ENCODE results near the gene ZDHHC7.

ZDHHC7 gene

DNA sequence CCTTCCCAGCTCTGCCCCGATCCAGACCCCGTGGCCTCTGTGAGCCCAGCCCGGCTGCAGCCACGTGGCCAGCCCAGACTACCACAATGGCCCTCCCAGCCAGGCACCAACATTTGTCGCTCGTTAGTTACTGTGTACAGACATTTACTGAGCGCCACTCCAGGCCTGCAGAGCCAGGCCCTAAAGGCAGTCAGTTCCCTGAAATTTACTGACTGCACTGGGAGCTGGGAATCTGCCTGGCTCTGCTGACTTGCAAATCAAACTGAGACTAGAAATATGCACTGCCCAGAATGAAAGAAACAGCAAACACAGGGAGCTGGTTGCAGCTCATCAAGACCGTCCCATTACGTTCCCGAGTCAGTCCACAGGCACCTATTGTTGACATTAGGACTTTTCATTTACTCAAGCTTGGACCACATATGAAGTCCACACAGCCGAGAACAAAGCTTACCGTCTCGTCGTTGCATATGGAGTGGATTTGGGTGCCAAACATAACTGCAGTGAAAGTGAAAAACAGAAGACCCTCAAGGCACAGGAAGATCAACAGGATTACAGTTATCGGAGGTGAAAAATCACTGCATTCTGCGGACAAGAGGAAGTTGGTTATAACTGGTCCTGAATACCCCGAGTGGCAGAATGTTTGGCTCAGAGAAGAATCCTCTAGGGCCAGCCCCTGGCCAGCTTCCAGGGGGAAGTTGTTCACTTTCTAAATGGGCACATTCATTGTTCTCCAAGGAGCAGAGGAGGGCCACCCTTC is 34.5 kb downstream of the ZDHHC7 start:
- in situ Hi-C loops (cut with HindIII; ENCODE audit: low pct_ligation_motif_present, low pct_unique_long_range_greater_than_20kb, low sequenced_read_pairs), result no loop called here
- no peak for DNase-seq

DNA sequence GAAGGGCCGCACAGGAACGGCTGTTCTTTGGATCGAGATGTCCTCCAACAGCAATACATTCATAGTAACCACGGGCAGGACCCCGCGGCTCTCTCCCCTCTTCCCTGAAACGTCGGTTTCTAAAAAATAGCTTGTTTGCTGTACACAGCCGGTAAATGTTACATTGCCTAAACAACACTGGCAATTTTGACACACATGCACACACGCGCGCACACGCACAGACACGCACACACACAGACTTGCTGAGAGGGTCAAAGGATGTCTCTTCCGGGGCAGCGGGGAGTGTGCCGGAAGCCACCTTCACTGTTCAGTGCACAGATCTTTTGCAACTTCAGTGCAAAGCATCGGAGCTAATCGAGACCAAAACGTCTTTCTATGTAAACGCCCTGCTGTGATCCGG is 35.8 kb downstream of the ZDHHC7 start:
- in situ Hi-C loops (cut with HindIII; ENCODE audit: low pct_ligation_motif_present, low pct_unique_long_range_greater_than_20kb, low sequenced_read_pairs), result no loop called here
- no peak for DNase-seq

DNA sequence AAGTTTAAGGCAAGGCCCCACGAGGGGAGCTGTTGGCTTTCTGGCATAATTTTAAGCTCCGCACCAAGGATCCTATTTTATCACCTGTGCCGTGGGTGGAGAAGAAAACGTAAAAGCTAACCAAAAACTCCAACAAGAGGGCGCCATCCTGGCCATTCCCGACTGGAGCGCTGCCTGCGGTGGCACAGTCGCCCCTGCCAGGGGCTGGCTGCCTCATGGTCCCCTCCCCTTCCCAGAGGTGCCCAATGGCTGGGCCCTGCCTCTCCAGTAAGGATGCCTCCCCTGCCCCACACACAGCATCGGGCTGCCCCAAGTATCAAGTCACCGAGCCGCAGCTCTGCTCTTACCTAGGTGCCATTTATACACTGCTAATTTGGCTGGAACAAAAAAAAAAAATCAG is 36.3 kb downstream of the ZDHHC7 start:
- no peak for DNase-seq
- in situ Hi-C loops (cut with HindIII; ENCODE audit: low pct_ligation_motif_present, low pct_unique_long_range_greater_than_20kb, low sequenced_read_pairs), result no loop called here

DNA sequence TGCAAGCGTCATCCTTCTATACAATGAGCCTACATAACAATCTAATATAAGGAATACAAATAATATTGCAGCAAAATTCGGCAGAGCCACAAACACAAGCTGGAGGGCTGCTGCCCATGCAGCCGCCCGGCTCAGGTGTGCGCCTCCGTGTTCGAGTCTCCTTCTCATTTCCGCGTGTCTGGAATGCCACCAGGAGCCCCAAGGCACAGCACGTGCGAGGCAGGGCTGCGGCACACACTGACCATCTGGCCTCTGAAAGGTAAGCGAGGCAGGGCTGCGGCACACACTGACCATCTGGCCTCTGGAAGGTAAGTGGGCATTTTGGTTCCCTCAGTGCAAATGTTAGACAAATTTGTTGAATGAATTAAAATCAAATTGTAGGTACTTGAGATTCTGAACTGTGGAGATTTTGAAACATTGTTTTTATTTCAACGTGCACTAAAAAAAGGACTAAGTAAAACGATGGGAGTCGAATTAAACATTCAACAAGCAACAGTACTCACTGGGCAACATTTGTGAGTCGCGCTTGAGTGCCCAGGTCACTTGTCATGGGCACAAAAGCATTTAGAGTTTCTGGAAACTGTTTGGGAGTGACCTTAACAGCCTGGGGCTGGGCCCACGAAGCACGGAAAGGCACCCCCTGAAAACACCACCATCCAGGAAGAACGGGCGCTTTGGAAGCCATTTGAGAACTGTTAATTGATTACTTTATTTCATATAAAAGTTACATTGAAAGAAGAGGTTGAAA is 37.4 kb downstream of the ZDHHC7 start:
- in situ Hi-C loops (cut with HindIII; ENCODE audit: low pct_ligation_motif_present, low pct_unique_long_range_greater_than_20kb, low sequenced_read_pairs), result loop anchor here (25.0 kb wide), 1 partner anchor 212 kb away; no protein-coding TSS in a partner anchor

DNA sequence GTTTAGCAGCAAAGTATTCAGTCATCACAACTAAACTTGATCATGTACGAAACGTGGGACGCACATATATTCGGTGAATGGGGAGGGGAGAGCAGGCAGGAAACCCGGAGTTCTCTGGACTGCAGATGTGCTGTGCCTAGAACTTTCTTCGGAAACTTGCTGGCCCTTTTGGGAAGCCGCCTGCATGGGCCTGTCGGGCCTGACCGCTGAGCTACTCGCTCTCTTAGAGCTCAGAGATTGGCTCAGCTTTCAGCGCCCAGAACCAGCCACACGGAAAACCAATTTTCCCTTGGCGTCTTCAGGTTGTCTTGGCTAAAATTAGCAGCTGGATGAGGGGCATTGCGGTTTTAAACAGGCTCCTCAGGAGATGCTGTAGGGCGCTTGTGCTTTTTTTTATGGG is 38.1 kb downstream of the ZDHHC7 start:
- in situ Hi-C loops (cut with HindIII; ENCODE audit: low pct_ligation_motif_present, low pct_unique_long_range_greater_than_20kb, low sequenced_read_pairs), result loop anchor here (25.0 kb wide), 1 partner anchor 211 kb away; no protein-coding TSS in a partner anchor
- DNase-seq, result no peak

More for the DNA sequence above, 37.4 kb downstream of the ZDHHC7 start:
- DNase-seq, result no peak

- in situ Hi-C loops (cut with HindIII; ENCODE audit: low pct_ligation_motif_present, low pct_unique_long_range_greater_than_20kb, low sequenced_read_pairs), result loop anchor here (25.0 kb wide), 1 partner anchor 208 kb away; no protein-coding TSS in a partner anchor
- DNase-seq, result peak; percentile 75
Observed at GRCh38 chr16:84970447-84971127, 40.7 kb downstream of the ZDHHC7 start.

DNA sequence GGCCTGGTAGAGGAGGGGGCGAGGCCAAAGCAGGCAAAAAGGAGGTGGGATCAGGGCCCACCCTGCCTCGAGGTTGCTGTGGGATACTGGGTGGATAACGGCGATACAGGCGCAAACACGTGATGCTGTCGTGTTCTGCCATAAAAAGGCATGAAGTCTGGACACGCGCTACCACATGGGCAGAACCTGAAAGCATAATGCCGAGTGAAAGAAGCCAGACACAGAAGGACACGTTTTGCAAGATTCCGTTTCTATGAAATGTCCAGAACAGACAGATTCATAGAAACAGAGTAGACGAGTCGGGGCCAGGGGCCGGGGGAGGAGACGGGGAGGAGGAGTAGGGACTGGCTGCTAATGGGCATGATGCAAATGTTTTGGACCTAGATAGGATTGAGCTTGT is 43.5 kb downstream of the ZDHHC7 start:
- no peak for DNase-seq
- in situ Hi-C loops (cut with HindIII; ENCODE audit: low pct_ligation_motif_present, low pct_unique_long_range_greater_than_20kb, low sequenced_read_pairs), result loop anchor here (25.0 kb wide), 1 partner anchor 206 kb away; no protein-coding TSS in a partner anchor

DNA sequence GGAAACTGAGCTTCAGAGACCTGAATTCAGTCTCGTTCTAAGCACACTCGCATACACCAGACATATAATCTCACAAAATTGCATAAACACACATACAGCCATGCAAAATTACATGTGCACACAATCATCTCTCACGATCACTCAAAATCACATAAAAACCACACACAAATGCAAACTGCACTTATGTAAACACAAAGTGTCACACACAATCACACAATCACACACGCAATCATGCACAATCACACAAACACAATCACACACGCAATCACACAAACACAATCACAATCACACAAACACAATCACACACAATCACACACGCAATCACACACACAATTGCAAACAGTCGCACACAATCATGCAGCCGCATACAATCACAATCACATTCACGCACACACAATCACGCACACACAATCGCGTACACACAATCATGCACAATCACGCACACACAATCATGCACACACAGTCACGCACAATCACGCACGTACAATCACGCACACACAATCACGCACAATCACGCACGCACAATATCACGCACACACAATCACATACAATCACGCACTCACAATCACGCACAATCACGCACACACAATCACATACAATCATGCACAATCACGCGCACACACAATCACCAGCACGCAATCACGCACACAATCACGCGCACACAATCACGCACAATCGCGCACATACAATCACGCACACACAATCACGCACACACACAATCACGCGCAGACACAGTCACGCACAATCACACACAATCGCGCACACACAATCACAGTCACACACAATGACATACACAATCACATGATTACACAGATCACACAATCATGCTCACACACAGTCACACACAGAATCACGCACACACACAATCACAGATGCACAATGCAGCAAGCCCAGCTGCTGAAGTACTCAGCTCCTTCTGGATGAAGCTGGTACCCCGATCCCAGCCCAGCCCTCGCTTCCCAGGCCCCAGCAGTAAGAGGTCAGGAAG is 45.6 kb downstream of the ZDHHC7 start:
- in situ Hi-C loops (cut with HindIII; ENCODE audit: low pct_ligation_motif_present, low pct_unique_long_range_greater_than_20kb, low sequenced_read_pairs), result loop anchor here (25.0 kb wide), 1 partner anchor 203 kb away; no protein-coding TSS in a partner anchor
- DNase-seq, result no peak

- in situ Hi-C loops (cut with HindIII; ENCODE audit: low pct_ligation_motif_present, low pct_unique_long_range_greater_than_20kb, low sequenced_read_pairs), result loop anchor here (25.0 kb wide), 1 partner anchor 202 kb away; no protein-coding TSS in a partner anchor
Observed at GRCh38 chr16:84964386-84965128, 46.8 kb downstream of the ZDHHC7 start.

GRCh38 chr16:84963066-84963465 is 48.3 kb downstream of the ZDHHC7 start:
- DNase-seq, result no peak
- in situ Hi-C loops (cut with HindIII; ENCODE audit: low pct_ligation_motif_present, low pct_unique_long_range_greater_than_20kb, low sequenced_read_pairs), result loop anchor here (25.0 kb wide), 1 partner anchor 201 kb away; no protein-coding TSS in a partner anchor

More at GRCh38 chr16:84964386-84965128, 46.8 kb downstream of the ZDHHC7 start:
- no peak for DNase-seq

DNA sequence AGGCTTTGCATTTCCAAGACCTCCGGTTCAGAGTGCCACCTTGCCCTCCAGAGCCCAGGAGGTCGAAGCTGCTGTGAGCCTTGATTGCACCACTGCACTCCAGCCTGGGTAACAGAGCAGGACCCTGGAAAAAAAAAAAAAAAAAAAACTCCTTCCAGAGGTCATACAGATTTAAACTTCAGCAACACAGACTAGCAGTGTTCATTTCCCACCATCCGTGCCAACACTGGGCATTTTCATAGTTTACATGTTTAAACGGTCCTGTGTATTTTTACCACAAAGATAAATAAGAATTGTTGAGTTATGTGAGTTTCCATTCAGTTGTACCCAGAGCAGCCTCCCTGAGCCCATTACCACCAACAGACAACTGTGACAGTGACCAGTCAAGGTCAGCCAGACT is 50.4 kb downstream of the ZDHHC7 start:
- no peak for DNase-seq
- in situ Hi-C loops (cut with HindIII; ENCODE audit: low pct_ligation_motif_present, low pct_unique_long_range_greater_than_20kb, low sequenced_read_pairs), result loop anchor here (25.0 kb wide), 1 partner anchor 199 kb away; no protein-coding TSS in a partner anchor

DNA sequence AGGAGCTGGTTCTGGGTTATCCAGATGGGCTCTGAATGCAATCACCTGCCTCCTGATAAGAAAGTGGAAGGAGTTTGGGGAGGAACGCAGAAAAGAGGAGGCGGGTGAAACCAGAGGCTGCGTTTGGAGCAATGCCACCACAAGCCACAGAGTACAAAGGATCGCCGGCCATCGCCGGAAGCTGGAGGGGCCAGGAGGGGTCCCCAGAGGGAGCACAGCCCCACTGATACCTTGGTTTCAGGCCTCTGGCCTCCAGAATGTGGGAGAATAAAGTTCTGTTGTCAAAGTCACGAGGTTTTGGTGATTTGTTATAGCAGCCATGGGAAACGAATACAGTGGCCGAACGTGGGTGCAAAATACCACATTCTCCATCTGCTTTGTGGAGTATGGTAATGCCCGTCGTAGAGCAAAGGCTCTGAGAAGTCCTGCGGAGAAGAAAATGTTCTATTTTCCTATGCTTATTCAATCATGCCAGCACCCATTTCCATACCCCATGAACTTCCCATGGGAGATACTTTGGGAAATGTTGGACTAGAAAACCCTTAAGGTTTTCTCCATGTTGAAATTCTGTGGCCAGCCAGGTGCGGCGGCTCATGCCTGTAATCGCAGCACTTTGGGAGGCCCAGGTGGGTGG is 51.4 kb downstream of the ZDHHC7 start:
- in situ Hi-C loops (cut with HindIII; ENCODE audit: low pct_ligation_motif_present, low pct_unique_long_range_greater_than_20kb, low sequenced_read_pairs), result loop anchor here (25.0 kb wide), 1 partner anchor 198 kb away; no protein-coding TSS in a partner anchor
- DNase-seq, result no peak

GRCh38 chr16:84959045-84959576 is 52.2 kb downstream of the ZDHHC7 start:
- in situ Hi-C loops (cut with HindIII; ENCODE audit: low pct_ligation_motif_present, low pct_unique_long_range_greater_than_20kb, low sequenced_read_pairs), result loop anchor here (25.0 kb wide), 1 partner anchor 197 kb away; no protein-coding TSS in a partner anchor
- peak; percentile 17 for DNase-seq

DNA sequence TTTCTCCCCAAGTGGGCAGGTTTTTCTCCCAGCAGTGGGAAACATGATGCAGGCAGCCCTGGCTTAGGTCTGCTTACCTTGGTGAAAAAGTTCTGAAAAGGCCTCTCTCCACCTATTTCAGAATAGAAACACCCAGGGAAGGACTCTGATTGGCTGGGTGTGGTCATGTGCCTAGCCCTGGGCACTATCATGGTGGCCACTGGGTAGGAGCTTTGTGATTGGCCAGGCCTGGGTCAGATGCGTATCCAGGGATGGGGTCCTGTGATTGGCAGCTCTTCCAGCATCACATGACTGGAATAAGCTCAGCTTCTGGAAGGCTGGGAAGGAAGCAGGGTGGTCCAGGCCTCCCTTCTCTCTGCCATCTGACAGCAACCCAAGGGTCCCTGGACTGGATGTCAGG is 53.5 kb downstream of the ZDHHC7 start:
- no peak for DNase-seq
- in situ Hi-C loops (cut with HindIII; ENCODE audit: low pct_ligation_motif_present, low pct_unique_long_range_greater_than_20kb, low sequenced_read_pairs), result loop anchor here (25.0 kb wide), 1 partner anchor 195 kb away; no protein-coding TSS in a partner anchor

DNA sequence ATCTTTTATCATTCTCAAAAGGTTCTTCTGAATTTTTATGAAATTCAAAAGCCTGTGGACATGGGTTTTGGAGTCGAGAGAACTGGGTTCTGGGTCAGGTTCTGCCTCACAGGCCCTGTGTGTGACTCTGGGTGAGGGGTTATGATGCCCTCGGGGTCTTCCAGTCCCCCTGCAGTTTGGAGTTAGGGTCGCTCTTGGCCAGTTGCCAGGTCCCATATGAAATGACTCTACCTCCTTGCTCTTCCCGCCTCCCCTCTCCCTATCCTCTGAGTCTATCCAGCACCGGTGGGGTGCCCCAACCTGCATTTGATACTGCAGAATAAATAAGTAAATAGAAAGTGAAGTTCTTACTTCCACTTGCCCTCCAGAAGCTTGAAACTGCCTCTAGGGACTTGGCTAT is 54.1 kb downstream of the ZDHHC7 start:
- in situ Hi-C loops (cut with HindIII; ENCODE audit: low pct_ligation_motif_present, low pct_unique_long_range_greater_than_20kb, low sequenced_read_pairs), result loop anchor here (25.0 kb wide), 1 partner anchor 195 kb away; no protein-coding TSS in a partner anchor
- no peak for DNase-seq

- no peak for DNase-seq
- in situ Hi-C loops (cut with HindIII; ENCODE audit: low pct_ligation_motif_present, low pct_unique_long_range_greater_than_20kb, low sequenced_read_pairs), result loop anchor here (25.0 kb wide), 1 partner anchor 193 kb away; no protein-coding TSS in a partner anchor
Observed at GRCh38 chr16:84955427-84955826, 55.9 kb downstream of the ZDHHC7 start.
